OCI-LY7 (cell line): ENCODE data around the gene ZDHHC17.

Experiments
- CTCF ChIP-seq: fragments of 200-600 bp; sonication (generic); conservative IDR thresholded peaks from 2 replicates; pipeline ENCODE4 v1.5.1; 2014; ENCODE audit warnings: mild to moderate bottlenecking, antibody characterized with exemption, low read length, moderate library complexity, mixed read lengths
- EZH2phosphoT487 ChIP-seq: fragments of 200-600 bp; sonication (generic); IDR thresholded peaks from 2 replicates; pipeline ENCODE4 v1.6.1; 2018; ENCODE audit warnings: low read depth, borderline replicate concordance, mild to moderate bottlenecking, mixed run types, antibody characterized with exemption, low read length, moderate library complexity, mixed read lengths

- TF ChIP-seq CTCF (no peak), EZH2phosphoT487 (no peak)
These were observed 28.9 kb downstream of the ZDHHC17 start for GRCh38 chr12:76792828-76793227.
